Left lung (tissue), 14 donors: Measurements from ENCODE around the gene SIRPA. TPM values are rescaled to one million over a fixed set of nuclear protein-coding genes. Genes with fewer than 3 reads are reported as not detected.
A peak's percentile ranks its signal among the peaks of the same experiment; 100 is the strongest.

ENCODE experiments used
- ATAC-seq: fragments of 200-7000 bp; cut with Tn5 transposase; one replicate; pipeline ENCODE4 v1.9.1; 2020; ENCODE audit warnings: moderate library complexity
- DNase-seq, 4 donors: peaks; one replicate each; pipeline ENCODE4 v3.0.0-alpha.2; 2013 to 2020
- H3K27ac ChIP-seq, 2 donors: fragments of 200-600 bp; sonication (generic) in 1 of 2; one replicate each; pipeline versions ENCODE4 v1.5.0 to v1.8.0; 2020 to 2021
- H3K27me3 ChIP-seq, 2 donors: fragments of 200-600 bp; sonication (generic) in 1 of 2; one replicate each; pipeline versions ENCODE4 v1.5.0 to v1.8.0; 2020 to 2021
- H3K36me3 ChIP-seq, 2 donors: fragments of 200-600 bp; sonication (generic) in 1 of 2; one replicate each; pipeline versions ENCODE4 v1.5.0 to v1.8.0; 2020 to 2021
- H3K4me1 ChIP-seq, 2 donors: fragments of 200-600 bp; one replicate each; pipeline ENCODE4 v1.8.0; 2021
- H3K4me3 ChIP-seq, 2 donors: fragments of 200-600 bp; sonication (generic) in 1 of 2; one replicate each; pipeline versions ENCODE4 v1.5.0 to v1.8.0; 2020 to 2021; ENCODE audit warnings: mild to moderate bottlenecking in 1 of 2
- H3K9me3 ChIP-seq, 2 donors: fragments of 200-600 bp; sonication (generic) in 1 of 2; one replicate each; pipeline versions ENCODE4 v1.5.0 to v1.8.0; 2020 to 2021
- CTCF ChIP-seq, 2 donors: fragments of 200-600 bp; sonication (generic) in 1 of 2; IDR thresholded peaks; one replicate each; pipeline versions ENCODE4 v1.5.0 to v1.8.0; 2021; ENCODE audit warnings: antibody characterized with exemption in 2 of 2
- intact Hi-C, 2 donors: fragments of 100-400 bp; cut with DNase I; formaldehyde crosslinking; loops; one replicate each; pipeline versions ENCODE4 v1.11.2 to v1.14.2; 2022
- long read RNA-seq, 12 donors: library from polyadenylated mRNA in 2 of 12; unstranded in 2 of 12; transcript quantifications; one replicate each; pipeline ENCODE4 v2.0.0 and lab custom pipeline, GENCODE V29; 2019 to 2026
- polyA plus RNA-seq, 6 donors: library from polyadenylated mRNA; unstranded; fragments of 120-200 nt; gene quantifications; one replicate each; pipeline ENCODE4 v1.2.1, GENCODE V29; 2013; ENCODE audit not compliant: insufficient read length in 6 of 6
- total RNA-seq, 2 donors: library from RNA; stranded (reverse); fragmentation: NEBNext Ultra II Directional; extraction: Animal tissue kit (Norgen Biotek cat#: 25700); gene quantifications; one replicate each; pipeline ENCODE4 v1.2.1, GENCODE V29; 2021
- donor health status: DM: no; HTN: yes; CAD: no.
- donor health status: DM: no; HTN: no; CAD: no.

SIRPA gene
- total RNA-seq, result 100 to 1,000 TPM in 1 of 2 donors, 10 to 100 TPM in 1; 43.9 to 102 TPM
- polyA plus RNA-seq, result 10 to 100 TPM in 5 of 6 donors, 1 to 10 TPM in 1; 9.8 to 12.9 (median 12.1) TPM
- long read RNA-seq, donor 1, full-length matches to known transcripts, result 1 of 1 reads
- long read RNA-seq, donor 1, partial matches to known transcripts, result 0 of 1 reads
- long read RNA-seq, donor 1, other reads (novel, unspliced or antisense), result 0 of 1 reads
- long read RNA-seq, donor 2, full-length matches to known transcripts, result 1 of 1 reads
- long read RNA-seq, donor 2, partial matches to known transcripts, result 0 of 1 reads
- long read RNA-seq, donor 2, other reads (novel, unspliced or antisense), result 0 of 1 reads
- long read RNA-seq, donor 3, partial matches to known transcripts, result 0 of 1 reads
- long read RNA-seq, donor 3, other reads (novel, unspliced or antisense), result 0 of 1 reads
- long read RNA-seq, donor 4, partial matches to known transcripts, result 1 of 5 reads
- long read RNA-seq, donor 4, other reads (novel, unspliced or antisense), result 4 of 5 reads
- long read RNA-seq, donor 5, full-length matches to known transcripts, result 1 of 1 reads
- long read RNA-seq, donor 5, partial matches to known transcripts, result 0 of 1 reads
- long read RNA-seq, donor 5, other reads (novel, unspliced or antisense), result 0 of 1 reads
- long read RNA-seq, donor 6, partial matches to known transcripts, result 0 of 1 reads
- long read RNA-seq, donor 6, other reads (novel, unspliced or antisense), result 0 of 1 reads
- long read RNA-seq, donor 7, result 0 reads
- long read RNA-seq, donor 8, result 0 reads
- long read RNA-seq, donor 9, result 0 reads
- long read RNA-seq, donor 10, partial matches to known transcripts, result 0 of 2 reads
- long read RNA-seq, donor 10, other reads (novel, unspliced or antisense), result 2 of 2 reads
- long read RNA-seq, donor 11, result 0 reads
- long read RNA-seq, donor 12, partial matches to known transcripts, result 0 of 2 reads
- long read RNA-seq, donor 12, other reads (novel, unspliced or antisense), result 0 of 2 reads

- peak; percentile 58 to 91 (median 78) for DNase-seq
- Histone ChIP-seq H3K27ac (peak within 1 kb of the TSS; percentile 84 to 98), H3K9me3 (no peaks in the 10 kb centered on the region), H3K4me3 (peak within 1 kb of the TSS; percentile 36 to 62), H3K36me3 (no peaks in the 10 kb centered on the region), H3K27me3 (peaks cover 9 to 84% of the 10 kb centered on the region in 2 donors), H3K4me1 (peaks cover 10 to 57% of the 10 kb centered on the region in 2 donors)
- TF ChIP-seq CTCF (IDR thresholded peaks at IDR 0.05), result no peak
- peak; percentile 18 for ATAC-seq
- intact Hi-C loops, result no loop called here
Measured at GRCh38 chr20:1894951-1895673, at the start of gene SIRPA. SIRPA (plus strand) TSS chr20:1895407; CDS start chr20:1895448, 41 bp downstream.

- H3K4me1 ChIP-seq, result peaks cover 0 to 61% of the 10 kb centered on the region in 2 donors
- intact Hi-C loops, result no loop called here
- no peaks in the 10 kb centered on the region for H3K36me3 ChIP-seq
- H3K27ac ChIP-seq, result no peak overlapping the region
- H3K27me3 ChIP-seq, result peaks cover 0 to 26% of the 10 kb centered on the region in 2 donors
- ATAC-seq (no peak), DNase-seq (no peak)
- TF ChIP-seq CTCF (IDR thresholded peaks at IDR 0.05), result no peak
- no peaks in the 10 kb centered on the region for H3K9me3 ChIP-seq
- H3K4me3 ChIP-seq, result no peak overlapping the region
Measured at GRCh38 chr20:1845701-1846100, 49.5 kb upstream of the SIRPA start.

- no peak for DNase-seq
- H3K27me3 ChIP-seq, result peaks cover 0 to 21% of the 10 kb centered on the region in 2 donors
- no peak for ATAC-seq
- H3K4me3 ChIP-seq, result no peak overlapping the region
- H3K9me3 ChIP-seq, result no peaks in the 10 kb centered on the region
- no peak for TF ChIP-seq CTCF (IDR thresholded peaks at IDR 0.05)
- H3K27ac ChIP-seq, result no peak overlapping the region
- peaks cover 0 to 60% of the 10 kb centered on the region in 2 donors for H3K4me1 ChIP-seq
- intact Hi-C loops, result no loop called here
- H3K36me3 ChIP-seq, result no peaks in the 10 kb centered on the region
Measured at GRCh38 chr20:1846341-1846740, 48.9 kb upstream of the SIRPA start.

GRCh38 chr20:1846876-1847275 lies 48.3 kb upstream of the SIRPA start:
- no peak overlapping the region for H3K4me3 ChIP-seq
- DNase-seq (no peak), ATAC-seq (no peak)
- H3K27ac ChIP-seq, result peak overlapping the region in 1 of 2 donors; percentile 42
- H3K36me3 ChIP-seq, result no peaks in the 10 kb centered on the region
- H3K27me3 ChIP-seq, result peaks cover 0 to 16% of the 10 kb centered on the region in 2 donors
- no peaks in the 10 kb centered on the region for H3K9me3 ChIP-seq
- H3K4me1 ChIP-seq, result peaks cover 0 to 55% of the 10 kb centered on the region in 2 donors
- TF ChIP-seq CTCF (IDR thresholded peaks at IDR 0.05), result no peak
- intact Hi-C loops, result no loop called here
